Mammary epithelial cell (primary cell): Measurements from ENCODE around the gene UPF2.

Source experiments
- EZH2 ChIP-seq: IDR thresholded peaks from 2 replicates; pipeline ENCODE4 v1.6.1; 2012; ENCODE audit warnings: low read length, inconsistent platforms, borderline replicate concordance
- TF ChIP-seq, protein P1 (sequence below), 2 donors: IDR thresholded peaks in 1 of 2; conservative IDR thresholded peaks in 1 of 2; 2 replicates each; pipeline ENCODE4 v1.5.1; 2011 to 2012; ENCODE audit warnings: inconsistent platforms in 2 of 2, low read length in 2 of 2, mild to moderate bottlenecking in 2 of 2, control low read depth in 1 of 2, low read depth in 1 of 2; ENCODE audit not compliant: insufficient read depth in 1 of 2; ENCODE audit errors: extremely low read depth in 1 of 2

GRCh38 chr10:12068449-12069269, 26.1 kb upstream of the UPF2 start, which contains the start of gene DHTKD1:
- TF ChIP-seq, protein P1, sequence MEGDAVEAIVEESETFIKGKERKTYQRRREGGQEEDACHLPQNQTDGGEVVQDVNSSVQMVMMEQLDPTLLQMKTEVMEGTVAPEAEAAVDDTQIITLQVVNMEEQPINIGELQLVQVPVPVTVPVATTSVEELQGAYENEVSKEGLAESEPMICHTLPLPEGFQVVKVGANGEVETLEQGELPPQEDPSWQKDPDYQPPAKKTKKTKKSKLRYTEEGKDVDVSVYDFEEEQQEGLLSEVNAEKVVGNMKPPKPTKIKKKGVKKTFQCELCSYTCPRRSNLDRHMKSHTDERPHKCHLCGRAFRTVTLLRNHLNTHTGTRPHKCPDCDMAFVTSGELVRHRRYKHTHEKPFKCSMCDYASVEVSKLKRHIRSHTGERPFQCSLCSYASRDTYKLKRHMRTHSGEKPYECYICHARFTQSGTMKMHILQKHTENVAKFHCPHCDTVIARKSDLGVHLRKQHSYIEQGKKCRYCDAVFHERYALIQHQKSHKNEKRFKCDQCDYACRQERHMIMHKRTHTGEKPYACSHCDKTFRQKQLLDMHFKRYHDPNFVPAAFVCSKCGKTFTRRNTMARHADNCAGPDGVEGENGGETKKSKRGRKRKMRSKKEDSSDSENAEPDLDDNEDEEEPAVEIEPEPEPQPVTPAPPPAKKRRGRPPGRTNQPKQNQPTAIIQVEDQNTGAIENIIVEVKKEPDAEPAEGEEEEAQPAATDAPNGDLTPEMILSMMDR (conservative IDR thresholded peaks at IDR 0.05 in 1 of 2, IDR thresholded peaks at IDR 0.05 in 1 of 2; ENCODE audit: extremely low read depth in 1 of 2, insufficient read depth in 1 of 2, low read depth in 1 of 2, low read length in 2 of 2): peak in 1 of 2 donors; percentile 53
- no peak for TF ChIP-seq EZH2
